HEK293T (cell line): Measurements from ENCODE around the gene UBE2D1.

Experiments
- ARNT ChIP-seq: fragments of 450-650 bp; IDR thresholded peaks from 2 replicates; pipeline ENCODE4 v1.6.1; 2017; ENCODE audit warnings: mild to moderate bottlenecking
- BHLHE40 ChIP-seq: fragments of 450-650 bp; IDR thresholded peaks from 2 replicates; pipeline ENCODE4 v1.6.1; 2016; ENCODE audit warnings: mild to moderate bottlenecking, moderate library complexity, borderline replicate concordance
- FOXA1 ChIP-seq: fragments of 450-650 bp; IDR thresholded peaks from 2 replicates; pipeline ENCODE4 v1.6.1; 2016; ENCODE audit warnings: mild to moderate bottlenecking
- L3MBTL2 ChIP-seq: fragments of 450-650 bp; conservative IDR thresholded peaks from 2 replicates; pipeline ENCODE4 v1.6.1; 2016; ENCODE audit warnings: mild to moderate bottlenecking
- SP1 ChIP-seq: fragments of 450-650 bp; IDR thresholded peaks from 2 replicates; pipeline ENCODE4 v1.6.1; 2017
- TARDBP ChIP-seq: fragments of 450-650 bp; IDR thresholded peaks from 2 replicates; pipeline ENCODE4 v1.6.1; 2016

DNA sequence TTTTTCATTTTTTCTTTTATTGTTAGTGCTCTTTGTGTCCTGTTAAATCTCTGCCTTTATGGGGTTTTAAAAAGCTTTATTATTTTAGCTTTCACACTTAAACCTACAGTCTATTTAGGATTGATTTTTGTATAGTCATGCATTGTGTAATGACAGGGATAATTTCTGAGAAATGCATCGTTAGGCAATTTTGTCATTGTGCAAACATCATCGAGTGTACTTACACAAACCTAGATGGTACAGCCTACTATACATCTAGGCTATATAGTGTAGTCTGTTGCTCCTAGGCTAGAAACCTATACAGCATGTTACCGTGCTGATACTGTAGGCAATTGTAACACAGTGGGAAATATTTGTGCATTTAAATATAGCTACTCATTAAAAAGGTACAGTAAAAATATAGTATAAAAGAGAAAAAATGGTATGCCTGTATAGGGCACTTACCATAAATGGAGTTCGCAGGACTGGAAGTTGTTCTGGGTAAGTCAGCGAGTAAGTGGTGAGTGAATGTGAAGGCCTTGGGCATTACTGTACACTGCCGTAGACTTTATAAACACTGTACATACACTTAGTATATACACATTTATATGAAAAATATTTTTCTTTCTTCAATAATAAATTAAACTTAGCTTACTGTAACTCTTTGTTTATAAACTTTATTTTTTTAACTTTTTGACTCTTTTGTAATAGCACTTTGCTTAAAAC is 16.0 kb downstream of the UBE2D1 start:
- TF ChIP-seq BHLHE40, result no peak
- TF ChIP-seq L3MBTL2, result no peak
- no peak for TF ChIP-seq ARNT
- TF ChIP-seq SP1, result no peak
- no peak for TF ChIP-seq FOXA1
- no peak for TF ChIP-seq TARDBP
